Stomach (tissue), 9 donors: ENCODE measurements around the gene PTX4. TPM values are rescaled to one million over a fixed set of nuclear protein-coding genes. Genes with fewer than 3 reads are reported as not detected.
"Not testable (repeated sequence)": the region's sequence is repeated elsewhere in the genome, so short reads cannot be mapped to it uniquely, and the experiment has no call there.

Experiments used
- DNase-seq, 2 donors: peaks; one replicate each; pipeline versions ENCODE4 v3.0.0 to v3.0.0-alpha.2; 2013 to 2019
- H3K27ac ChIP-seq, 5 donors: fragments of 200-600 bp in 4 of 5; sonication (generic) in 4 of 5; one replicate each; pipeline ENCODE4 v1.5.1; 2013 to 2019; ENCODE audit warnings: mild to moderate bottlenecking in 1 of 5, moderate library complexity in 1 of 5
- H3K27me3 ChIP-seq, 3 donors: fragments of 200-600 bp; sonication (generic); one replicate each; pipeline ENCODE4 v1.5.1; 2017 to 2019; ENCODE audit warnings: mixed run types in 1 of 3
- H3K36me3 ChIP-seq, 4 donors: fragments of 200-600 bp; sonication (generic); 1 replicate in 3 of 4; 2 replicates in 1 of 4; pipeline ENCODE4 v1.5.1; 2016 to 2019
- H3K4me1 ChIP-seq, 4 donors: fragments of 200-600 bp; sonication (generic); one replicate each; pipeline ENCODE4 v1.5.1; 2016 to 2019
- H3K4me3 ChIP-seq, 4 donors: fragments of 200-600 bp; sonication (generic) in 3 of 4; one replicate each; pipeline ENCODE4 v1.5.1; 2016 to 2019; ENCODE audit warnings: mild to moderate bottlenecking in 1 of 4
- H3K9me3 ChIP-seq, 4 donors: fragments of 200-600 bp; sonication (generic); one replicate each; pipeline ENCODE4 v1.5.1; 2016 to 2019
- CTCF ChIP-seq, 7 experiments: fragments of 450-650 bp in 4 of 7; fragments of 200-600 bp in 3 of 7; sonication (generic) in 3 of 7; IDR thresholded peaks; one replicate each; pipeline ENCODE4 v1.5.1; 2016 to 2019; ENCODE audit warnings: antibody characterized with exemption in 7 of 7, control low read depth in 2 of 7, mild to moderate bottlenecking in 1 of 7
- EP300 ChIP-seq: sonication (generic); formaldehyde crosslinking; IDR thresholded peaks from one replicate; pipeline ENCODE4 v1.6.1; 2017; ENCODE audit warnings: antibody characterized with exemption
- POLR2A ChIP-seq, 4 donors: fragments of 450-650 bp; IDR thresholded peaks; one replicate each; pipeline ENCODE4 v1.6.1; 2016; ENCODE audit warnings: antibody characterized with exemption in 4 of 4, control low read depth in 2 of 4, mild to moderate bottlenecking in 1 of 4, moderate library complexity in 1 of 4
- POLR2AphosphoS5 ChIP-seq, 3 donors: sonication (generic); formaldehyde crosslinking; IDR thresholded peaks; one replicate each; pipeline ENCODE4 v1.6.1; 2016; ENCODE audit warnings: antibody characterized with exemption in 3 of 3
- WGBS, 5 donors: extraction: QIAGEN DNeasy Blood & Tissue Kit in 3 of 5; methylation state at CpG; one replicate each; pipeline versions ENCODE4 v1.1.5 to v1.1.7; 2013 to 2018; 5-methylcytosine and 5-hydroxymethylcytosine counted together
- intact Hi-C: fragments of 100-400 bp; cut with DNase I; formaldehyde crosslinking; loops from one replicate; pipeline ENCODE4 v1.15.1; 2023; ENCODE audit warnings: low total_unique reads
- polyA plus RNA-seq, 3 donors: library from polyadenylated mRNA; stranded (reverse); fragments of 200-250 nt; gene quantifications; one replicate each; pipeline ENCODE4 v1.2.3, GENCODE V29; 2013
- total RNA-seq, 5 donors: library from RNA; depleted of rRNA; stranded (reverse); fragments of >200 nt; gene quantifications; one replicate each; pipeline versions ENCODE4 v1.1.0 to v1.2.3, GENCODE V29; 2014 to 2016
- donor health status: healthy with polysubstance abuse.
- donor health status: Bipolar disorder and iron deficiency.
- donor health status: healthy.

The PTX4 gene
- total and polyA plus RNA-seq, 8 donors, result not detected

- H3K9me3 ChIP-seq, result no peaks in the 10 kb centered on the region
- WGBS, 5 donors, result 37 to 65% (median 52%) methylated on average over 3 of the region's 3 CpGs
- no peak overlapping the region for H3K27ac ChIP-seq
- intact Hi-C loops, result no loop called here
- H3K4me1 ChIP-seq, result peaks cover 16 to 63% (median 47%) of the 10 kb centered on the region in 4 donors
- H3K4me3 ChIP-seq, result no peak overlapping the region
- H3K27me3 ChIP-seq, result no peaks in the 10 kb centered on the region
- no peak for DNase-seq
- TF ChIP-seq POLR2AphosphoS5 (IDR thresholded peaks at IDR 0.05) (no peak), EP300 (no peak), CTCF (IDR thresholded peaks at IDR 0.05) (no peak), POLR2A (IDR thresholded peaks at IDR 0.05) (no peak)
- H3K36me3 ChIP-seq, result no peaks in the 10 kb centered on the region
Observed at GRCh38 chr16:1472974-1473373, 15.8 kb downstream of the PTX4 start.

- DNase-seq, result no peak
- peak overlapping the region in 2 of 5 donors; percentile 67 to 72 for H3K27ac ChIP-seq
Observed at GRCh38 chr16:1471569-1472194, 17.1 kb downstream of the PTX4 start.

GRCh38 chr16:1470481-1471251, 18.1 kb downstream of the PTX4 start:
- TF ChIP-seq EP300 (no peak), POLR2A (IDR thresholded peaks at IDR 0.05) (no peak), CTCF (IDR thresholded peaks at IDR 0.05) (no peak), POLR2AphosphoS5 (IDR thresholded peaks at IDR 0.05) (no peak)
- H3K4me3 ChIP-seq, result no peak overlapping the region
- H3K27ac ChIP-seq, result peak overlapping the region in 2 of 5 donors; percentile 67 to 72
- DNase-seq, result no peak
- H3K27me3 ChIP-seq, result no peaks in the 10 kb centered on the region
- peaks cover 14 to 66% (median 47%) of the 10 kb centered on the region in 4 donors for H3K4me1 ChIP-seq
- H3K9me3 ChIP-seq, result no peaks in the 10 kb centered on the region
- peaks cover 0 to 6% (median 0%) of the 10 kb centered on the region in 4 donors for H3K36me3 ChIP-seq
- intact Hi-C loops, result no loop called here
- WGBS, 5 donors, result 65 to 80% (median 76%) methylated on average over 13 to 14 of the region's 14 CpGs

More at GRCh38 chr16:1471569-1472194, 17.1 kb downstream of the PTX4 start:
- Histone ChIP-seq H3K9me3 (no peaks in the 10 kb centered on the region), H3K4me3 (no peak overlapping the region), H3K4me1 (peaks cover 16 to 69% (median 51%) of the 10 kb centered on the region in 4 donors), H3K27me3 (no peaks in the 10 kb centered on the region), H3K36me3 (no peaks in the 10 kb centered on the region)
- WGBS, 5 donors, result 81 to 89% (median 86%) methylated on average over 24 to 26 of the region's 26 CpGs
- intact Hi-C loops, result no loop called here
- TF ChIP-seq POLR2A (IDR thresholded peaks at IDR 0.05), result no peak
- no peak for TF ChIP-seq EP300
- no peak for TF ChIP-seq CTCF (IDR thresholded peaks at IDR 0.05)
- no peak for TF ChIP-seq POLR2AphosphoS5 (IDR thresholded peaks at IDR 0.05)

GRCh38 chr16:1469693-1470201, 19.0 kb downstream of the PTX4 start:
- TF ChIP-seq CTCF (IDR thresholded peaks at IDR 0.05), result no peak
- Histone ChIP-seq H3K36me3 (peaks cover 0 to 14% (median 5%) of the 10 kb centered on the region in 4 donors), H3K9me3 (no peaks in the 10 kb centered on the region), H3K27ac (peak overlapping the region in 2 of 5 donors; percentile 67 to 72), H3K27me3 (no peaks in the 10 kb centered on the region), H3K4me1 (peaks cover 10 to 61% (median 41%) of the 10 kb centered on the region in 4 donors), H3K4me3 (peak overlapping the region in 1 of 4 donors; percentile 3)
- intact Hi-C loops, result no loop called here
- 65 to 83% (median 77%) methylated on average over 20 of the region's 20 CpGs for WGBS, 5 donors
- DNase-seq, result no peak

- H3K4me3 ChIP-seq, H3K9me3 ChIP-seq, intact Hi-C loops, H3K27me3 ChIP-seq, DNase-seq: not testable (repeated sequence)
- H3K4me1 ChIP-seq, result peaks cover 8 to 57% (median 37%) of the 10 kb centered on the region in 4 donors
- WGBS, 5 donors, result 55 to 81% (median 64%) methylated on average over 5 of the region's 5 CpGs
- peaks cover 0 to 20% (median 11%) of the 10 kb centered on the region in 4 donors for H3K36me3 ChIP-seq
- peak overlapping the region in 1 of 5 donors; percentile 72 for H3K27ac ChIP-seq
Observed at GRCh38 chr16:1469141-1469540, 19.6 kb downstream of the PTX4 start.
